HepG2 (cell line): ENCODE data around the gene MAN1C1.

ENCODE experiments used
- CENPBD1 ChIP-seq: sonication (generic); formaldehyde crosslinking; IDR thresholded peaks from 2 replicates; pipeline ENCODE4 v1.8.0; 2022; ENCODE audit warnings: missing genetic modification reagents, low read depth, mild to moderate bottlenecking, borderline replicate concordance
- CREB1 ChIP-seq, 2 experiments: fragments of 450-650 bp in 1 of 2; IDR thresholded peaks; 2 replicates each; pipeline ENCODE4 v1.6.1; 2016 to 2017; ENCODE audit warnings: control low read depth in 1 of 2, mild to moderate bottlenecking in 1 of 2, missing compliant biosample characterization in 1 of 2, missing genetic modification characterization in 1 of 2
- PHF8 ChIP-seq: sonication (generic); formaldehyde crosslinking; IDR thresholded peaks from 2 replicates; pipeline ENCODE4 v1.5.0; 2020; ENCODE audit warnings: missing genetic modification reagents
- POLR2A ChIP-seq, 2 experiments: IDR thresholded peaks; 2 replicates each; pipeline ENCODE4 v1.6.1; 2011; ENCODE audit warnings: low read depth in 2 of 2, low read length in 2 of 2, mild to moderate bottlenecking in 1 of 2, moderate library complexity in 1 of 2; ENCODE audit not compliant: insufficient read depth in 1 of 2
- POLR2AphosphoS5 ChIP-seq: IDR thresholded peaks from 2 replicates; pipeline ENCODE4 v1.6.1; 2012; ENCODE audit warnings: low read depth, low read length
- RBFOX2 ChIP-seq: fragments of 200-400 bp; formaldehyde crosslinking; IDR thresholded peaks from 2 replicates; pipeline ENCODE4 v1.6.1; 2017; ENCODE audit warnings: low read depth, mild to moderate bottlenecking, low read length
- TGIF2 ChIP-seq: IDR thresholded peaks from 2 replicates; pipeline ENCODE4 v1.6.1; 2016; ENCODE audit warnings: control low read depth, missing compliant biosample characterization
- ZBTB4 ChIP-seq: sonication (generic); formaldehyde crosslinking; IDR thresholded peaks from 2 replicates; pipeline ENCODE4 v1.4.0; 2020; ENCODE audit warnings: missing genetic modification reagents, mild to moderate bottlenecking, borderline replicate concordance
- ZNF280D ChIP-seq: sonication (generic); formaldehyde crosslinking; IDR thresholded peaks from 2 replicates; pipeline ENCODE4 v1.5.1; 2020; ENCODE audit warnings: mild to moderate bottlenecking, missing genetic modification reagents
- ZNF431 ChIP-seq: sonication (generic); formaldehyde crosslinking; IDR thresholded peaks from 2 replicates; pipeline ENCODE4 v1.9.0; 2022; ENCODE audit warnings: missing genetic modification reagents, low read depth, mild to moderate bottlenecking, borderline replicate concordance

GRCh38 chr1:25763493-25763892 is 146.9 kb downstream of the MAN1C1 start:
- TF ChIP-seq TGIF2 (CRISPR knock-in tag) (no peak), ZNF431 (no peak), ZBTB4 (CRISPR knock-in tag) (no peak), CENPBD1 (no peak), RBFOX2 (no peak), POLR2A (IDR thresholded peaks at IDR 0.05; ENCODE audit: insufficient read depth in 1 of 2, low read depth in 2 of 2, low read length in 2 of 2) (no peak), CREB1 (IDR thresholded peaks at IDR 0.05) (no peak), CREB1 (CRISPR knock-in tag; IDR thresholded peaks at IDR 0.05) (no peak), PHF8 (CRISPR knock-in tag) (no peak), POLR2AphosphoS5 (no peak), ZNF280D (CRISPR knock-in tag) (no peak)
